Activated T-cell treated with anti-CD3 and anti-CD28 coated beads, Interleukin-2, amount 50 U/mL, for 24 hours (primary cell): ENCODE results near the gene UCN3.
"Not testable (repeated sequence)": the region's sequence is repeated elsewhere in the genome, so short reads cannot be mapped to it uniquely, and the experiment has no call there.

ENCODE experiments used
- DNase-seq: peaks from one replicate; pipeline ENCODE4 v3.0.0-alpha.2; 2020
- H3K27ac Mint-ChIP-seq: 2 replicates; pipeline ENCODE4 v1.8.0; 2020; ENCODE audit warnings: mild to moderate bottlenecking, mixed read lengths
- H3K27me3 Mint-ChIP-seq: 2 replicates; pipeline ENCODE4 v1.8.0; 2020; ENCODE audit warnings: mixed read lengths
- H3K36me3 Mint-ChIP-seq: 2 replicates; pipeline ENCODE4 v1.8.0; 2020; ENCODE audit warnings: low read depth, mixed read lengths
- H3K4me1 Mint-ChIP-seq: 2 replicates; pipeline ENCODE4 v1.8.0; 2020; ENCODE audit warnings: low read depth, mixed read lengths
- H3K4me3 Mint-ChIP-seq: 2 replicates; pipeline ENCODE4 v1.8.0; 2020; ENCODE audit warnings: mild to moderate bottlenecking, moderate library complexity, mixed read lengths
- H3K9me3 Mint-ChIP-seq: 2 replicates; pipeline ENCODE4 v1.8.0; 2020; ENCODE audit warnings: mixed read lengths

The UCN3 gene

DNA sequence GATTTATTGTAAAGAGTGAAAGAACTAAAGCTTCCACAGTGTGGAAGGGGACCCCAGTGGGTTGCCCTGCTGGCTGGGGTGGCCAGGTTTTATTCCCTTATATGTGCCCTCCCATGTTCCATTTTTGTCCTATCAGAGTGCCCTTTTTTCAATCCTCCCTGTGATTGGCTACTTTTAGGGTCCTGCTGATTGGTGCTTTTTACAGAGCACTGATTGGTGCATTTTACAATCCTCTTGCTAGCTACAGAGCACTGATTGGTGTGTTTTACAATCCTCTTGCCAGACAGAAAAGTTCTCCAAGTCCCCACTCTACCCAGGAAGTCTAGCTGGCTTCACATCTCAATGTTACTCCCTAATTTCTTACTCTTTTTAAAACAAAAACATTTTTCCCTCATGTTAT, 46.0 kb downstream of the UCN3 start:
- DNase-seq, H3K27ac Mint-ChIP-seq, H3K36me3 Mint-ChIP-seq, H3K4me1 Mint-ChIP-seq, H3K9me3 Mint-ChIP-seq, H3K4me3 Mint-ChIP-seq: not testable (repeated sequence)
- peaks cover 24% of the 10 kb centered on the region for H3K27me3 Mint-ChIP-seq

DNA sequence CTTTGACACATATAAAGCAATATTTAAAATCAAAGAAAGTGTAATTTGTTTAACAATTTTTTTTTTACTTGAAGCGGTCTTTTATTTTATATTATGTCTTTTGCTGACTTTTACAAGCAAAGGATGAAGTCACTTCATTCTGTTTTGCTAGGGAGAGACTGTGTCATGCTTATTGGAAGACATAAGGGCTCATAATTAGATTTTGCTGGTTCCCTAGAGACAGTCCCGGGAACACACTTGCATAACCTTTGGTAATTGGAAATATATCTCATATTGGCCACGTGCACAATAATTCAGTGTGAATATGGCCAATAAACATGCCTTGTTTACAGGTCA, 47.1 kb downstream of the UCN3 start:
- no peak overlapping the region for H3K4me3 Mint-ChIP-seq
- peak overlapping the region; percentile 76 for H3K27ac Mint-ChIP-seq
- peaks cover 5% of the 10 kb centered on the region for H3K4me1 Mint-ChIP-seq
- no peak for DNase-seq
- H3K27me3 Mint-ChIP-seq: peaks cover 26% of the 10 kb centered on the region
- peaks cover 2% of the 10 kb centered on the region for H3K9me3 Mint-ChIP-seq
- H3K36me3 Mint-ChIP-seq: peaks cover under 1% of the 10 kb centered on the region

DNA sequence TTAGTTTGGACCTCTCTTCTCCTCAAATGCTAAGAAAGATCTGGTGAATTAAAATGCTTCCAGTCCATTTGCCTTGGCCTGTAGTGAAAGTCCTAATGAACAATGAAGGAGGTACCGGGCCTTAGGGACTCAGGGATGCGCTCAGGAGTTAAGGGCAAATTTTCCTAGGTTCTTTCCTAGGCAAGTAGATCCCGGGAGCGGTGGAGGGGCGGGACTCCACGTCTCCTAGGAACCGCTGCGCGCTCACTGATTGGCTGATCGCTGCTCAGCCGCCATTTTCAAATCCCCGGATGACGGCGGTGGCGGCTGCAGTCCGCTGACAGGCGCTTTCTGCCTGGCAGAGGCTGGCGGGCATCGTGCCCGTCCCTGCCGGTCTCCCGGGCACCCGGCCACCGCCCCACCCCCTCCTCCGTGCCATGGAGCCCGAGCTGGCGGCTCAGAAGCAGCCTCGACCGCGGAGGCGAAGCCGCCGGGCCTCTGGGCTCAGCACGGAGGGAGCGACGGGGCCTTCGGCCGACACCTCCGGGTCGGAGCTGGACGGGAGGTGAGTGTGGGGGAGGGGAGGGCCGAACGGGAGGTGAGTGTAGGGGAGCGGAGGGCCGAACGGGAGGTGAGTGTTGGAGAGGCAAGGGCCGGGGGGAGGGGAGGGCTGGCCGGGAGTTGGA, 47.6 kb downstream of the UCN3 start, which contains the start of gene NET1:
TSS of gene NET1 (plus strand) at position 281 of the 665 bp plus-strand sequence. CDS start at position 417, 136 bp downstream.
- peaks cover 2% of the 10 kb centered on the region for H3K9me3 Mint-ChIP-seq
- peaks cover 2% of the 10 kb centered on the region for H3K36me3 Mint-ChIP-seq

DNA sequence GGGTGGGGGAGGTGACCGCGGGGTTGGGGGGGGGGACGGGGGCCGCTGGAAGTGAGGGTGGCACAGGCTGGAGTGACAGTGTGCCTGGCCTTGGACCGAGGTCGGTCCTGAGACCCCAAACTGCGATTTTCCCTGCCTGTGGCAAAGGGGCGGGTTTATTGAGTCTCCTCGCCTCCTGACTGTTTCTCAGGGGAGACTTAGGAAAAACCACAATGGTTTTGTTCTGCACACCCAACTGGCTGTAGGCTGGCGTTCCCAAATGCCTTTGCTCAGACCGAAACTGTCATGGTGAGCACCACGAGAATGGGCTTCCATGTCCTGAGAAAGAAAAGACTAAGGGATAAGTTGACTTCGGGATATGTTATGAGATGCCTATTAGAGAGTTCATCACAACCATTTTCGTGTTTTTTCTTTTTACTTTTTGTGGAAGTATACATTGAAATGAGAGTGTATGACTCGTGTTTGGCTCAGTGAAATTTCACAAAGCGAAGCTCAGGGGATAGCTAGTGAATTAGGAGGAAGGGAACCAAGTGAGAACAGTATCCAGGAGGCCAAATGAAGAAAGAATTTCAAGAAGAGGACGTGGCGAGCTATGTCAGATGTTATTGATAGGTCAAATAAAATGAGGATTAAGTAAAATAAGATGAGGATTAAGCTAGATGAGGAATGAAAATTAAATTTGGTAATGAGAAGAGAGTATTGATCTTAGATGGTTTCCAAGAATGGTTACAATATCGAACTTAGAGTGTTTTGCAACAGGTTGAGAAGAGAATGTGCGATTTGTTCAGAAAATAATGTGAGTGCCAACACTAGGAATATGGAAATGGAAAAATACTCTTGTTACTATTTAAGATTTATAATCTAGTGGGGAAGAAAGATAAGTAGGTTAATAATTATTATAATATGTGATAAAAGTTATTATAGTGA, 48.5 kb downstream of the UCN3 start:
- Mint-ChIP-seq H3K9me3 (peaks cover 6% of the 10 kb centered on the region), H3K4me3 (no peak overlapping the region), H3K4me1 (peaks cover 5% of the 10 kb centered on the region), H3K27me3 (peaks cover 26% of the 10 kb centered on the region), H3K36me3 (peaks cover 2% of the 10 kb centered on the region), H3K27ac (no peak overlapping the region)
- DNase-seq: peak; percentile 38

More for the DNA sequence above, 47.6 kb downstream of the UCN3 start, which contains the start of gene NET1:
- no peak within 1 kb of the TSS for H3K4me3 Mint-ChIP-seq
- peaks cover 5% of the 10 kb centered on the region for H3K4me1 Mint-ChIP-seq
- DNase-seq: peak; percentile 85
- H3K27ac Mint-ChIP-seq: peak within 1 kb of the TSS; percentile 76
- H3K27me3 Mint-ChIP-seq: peaks cover 26% of the 10 kb centered on the region

DNA sequence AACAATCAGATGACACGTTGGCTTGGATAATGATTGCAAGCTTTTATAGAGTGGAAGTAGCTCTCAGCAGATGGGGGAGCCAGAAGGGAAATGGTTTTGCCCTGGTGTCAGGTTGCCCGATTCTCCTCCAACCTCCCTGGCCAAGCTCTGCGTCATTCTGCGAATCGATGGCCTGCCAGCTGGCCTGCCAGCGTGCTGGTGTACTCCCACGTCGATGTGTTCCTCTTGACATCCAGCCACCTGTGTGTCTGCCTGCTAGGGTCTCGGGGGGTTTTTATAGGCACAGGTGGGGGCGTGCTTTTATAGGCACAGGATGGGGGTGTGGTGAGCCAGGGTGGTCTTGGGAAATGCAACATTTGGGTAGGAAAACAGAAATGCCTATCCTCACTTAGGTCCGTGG, 52.2 kb downstream of the UCN3 start:
- Mint-ChIP-seq H3K9me3 (peaks cover 24% of the 10 kb centered on the region), H3K27ac (no peak overlapping the region), H3K4me3 (no peak overlapping the region), H3K4me1 (peaks cover 3% of the 10 kb centered on the region), H3K36me3 (peaks cover 6% of the 10 kb centered on the region), H3K27me3 (peaks cover 7% of the 10 kb centered on the region)
- DNase-seq: no peak

DNA sequence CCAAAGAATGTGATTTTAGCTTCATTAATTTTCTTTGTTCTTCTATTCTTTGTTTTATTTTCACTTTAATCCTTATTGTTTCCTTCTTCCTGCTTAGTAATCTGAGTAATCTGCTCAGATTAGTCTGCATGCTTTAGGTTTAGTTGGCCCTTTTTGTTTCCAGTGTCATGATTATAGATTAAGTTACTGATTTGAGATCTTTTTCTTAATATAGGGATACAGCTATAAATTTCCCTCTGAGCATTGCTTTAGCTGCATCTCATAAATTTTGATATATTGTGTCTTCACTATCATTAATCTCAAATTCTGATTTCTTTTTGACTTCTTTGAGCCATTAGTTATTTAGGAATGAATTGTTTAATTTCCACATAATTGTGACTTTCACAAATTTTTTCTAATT, 53.8 kb downstream of the UCN3 start:
- H3K36me3 Mint-ChIP-seq: peaks cover 6% of the 10 kb centered on the region
- no peak overlapping the region for H3K27ac Mint-ChIP-seq
- H3K9me3 Mint-ChIP-seq: peaks cover 24% of the 10 kb centered on the region
- no peak overlapping the region for H3K4me3 Mint-ChIP-seq
- peaks cover 4% of the 10 kb centered on the region for H3K4me1 Mint-ChIP-seq
- H3K27me3 Mint-ChIP-seq: peaks cover 4% of the 10 kb centered on the region
- no peak for DNase-seq

DNA sequence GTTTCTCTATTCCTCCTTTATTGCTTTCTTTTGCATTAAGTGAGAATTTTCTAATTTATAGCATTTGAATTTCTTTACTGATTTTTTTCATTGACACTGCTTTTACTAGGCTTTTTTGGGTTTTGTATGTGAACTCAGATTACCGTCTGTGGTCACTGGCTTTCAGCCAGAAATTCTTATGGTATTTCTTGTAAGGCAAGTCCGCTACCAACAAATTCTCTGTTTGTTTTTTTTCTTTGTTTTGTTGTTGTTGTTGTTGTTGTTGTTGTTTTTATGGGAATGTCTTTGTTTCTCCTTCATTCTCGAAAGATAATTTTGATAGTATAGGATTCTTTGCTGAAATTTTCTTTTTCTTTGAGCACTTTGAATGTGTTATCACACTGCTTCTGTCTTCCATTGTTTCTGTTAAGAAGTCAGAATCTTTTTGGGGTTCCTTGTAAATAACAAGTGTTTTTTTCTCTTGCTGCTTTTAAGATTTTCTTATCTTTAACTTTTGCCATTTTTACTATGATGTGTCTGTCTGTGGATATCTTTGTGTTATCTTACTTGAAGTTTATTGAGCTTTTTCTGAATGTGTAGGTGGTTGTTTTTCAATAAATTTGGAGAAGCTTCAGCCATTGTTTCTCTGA, 54.8 kb downstream of the UCN3 start:
- Mint-ChIP-seq H3K4me1 (peaks cover 6% of the 10 kb centered on the region), H3K27me3 (peaks cover 4% of the 10 kb centered on the region), H3K9me3 (peaks cover 24% of the 10 kb centered on the region), H3K27ac (no peak overlapping the region), H3K36me3 (peaks cover 6% of the 10 kb centered on the region), H3K4me3 (no peak overlapping the region)
- no peak for DNase-seq

DNA sequence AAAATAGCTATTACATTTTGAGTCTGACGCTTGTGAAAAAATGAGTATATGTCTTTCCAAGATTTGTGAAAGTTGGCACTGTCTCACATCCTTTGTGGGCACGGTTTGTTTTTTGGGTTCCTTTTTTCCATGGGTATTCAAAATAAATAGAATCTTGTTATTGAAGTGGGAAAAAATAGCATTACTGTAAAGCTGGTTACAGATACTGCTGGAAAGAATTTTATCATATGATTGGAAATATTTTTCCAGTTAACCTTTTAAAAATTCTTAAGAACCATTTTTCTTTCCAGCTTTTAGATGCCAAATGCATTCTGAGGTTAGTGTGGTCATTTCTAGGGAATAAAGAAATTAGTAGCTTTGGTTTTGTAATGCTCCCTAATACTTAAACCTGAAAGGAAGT, 59.0 kb downstream of the UCN3 start:
- Mint-ChIP-seq H3K27me3 (no peaks in the 10 kb centered on the region), H3K9me3 (peaks cover 15% of the 10 kb centered on the region), H3K36me3 (peaks cover 13% of the 10 kb centered on the region), H3K4me3 (no peak overlapping the region), H3K4me1 (peaks cover 6% of the 10 kb centered on the region), H3K27ac (no peak overlapping the region)
- DNase-seq: no peak
